CD14-positive monocyte (primary cell): ENCODE data around the gene OR6Q1. TPM values are rescaled to one million over a fixed set of nuclear protein-coding genes. Genes with fewer than 3 reads are reported as not detected.

ENCODE experiments used
- DNase-seq, 3 donors: peaks; one replicate each; pipeline ENCODE4 v3.0.0-alpha.2; 2011 to 2022
- H2AFZ ChIP-seq: 2 replicates; pipeline ENCODE4 v1.6.0; 2012; ENCODE audit warnings: mild to moderate bottlenecking, low read depth, low read length, inconsistent platforms; ENCODE audit not compliant: insufficient read depth, poor library complexity, severe bottlenecking
- H3K27ac ChIP-seq, 2 donors: 1 replicate in 1 of 2; 2 replicates in 1 of 2; pipeline ENCODE4 v1.5.1; 2012 to 2013; ENCODE audit warnings: low read length in 2 of 2, control low read depth in 1 of 2, inconsistent platforms in 1 of 2, low read depth in 1 of 2, mild to moderate bottlenecking in 1 of 2
- H3K27me3 ChIP-seq, 2 donors: one replicate each; pipeline versions ENCODE4 v1.6.0 to v1.6.1; 2011 to 2013; ENCODE audit warnings: low read length in 2 of 2; ENCODE audit not compliant: control insufficient read depth in 2 of 2, insufficient read depth in 2 of 2
- H3K36me3 ChIP-seq, 2 donors: replicated peaks in 1 of 2; 1 replicate in 1 of 2; 2 replicates in 1 of 2; pipeline versions ENCODE4 v1.5.1 to v1.6.1; 2012 to 2013; ENCODE audit warnings: low read length in 2 of 2, control low read depth in 1 of 2, inconsistent platforms in 1 of 2, mild to moderate bottlenecking in 1 of 2; ENCODE audit not compliant: insufficient read depth in 2 of 2, control insufficient read depth in 1 of 2
- H3K4me1 ChIP-seq, 2 donors: 1 replicate in 1 of 2; 2 replicates in 1 of 2; pipeline versions ENCODE4 v1.5.1 to v1.6.1; 2012 to 2013; ENCODE audit warnings: low read length in 2 of 2, control low read depth in 1 of 2, inconsistent platforms in 1 of 2, mild to moderate bottlenecking in 1 of 2, moderate library complexity in 1 of 2; ENCODE audit not compliant: insufficient read depth in 2 of 2, control insufficient read depth in 1 of 2
- H3K4me2 ChIP-seq: replicated peaks from 2 replicates; pipeline ENCODE3; 2012; ENCODE audit warnings: low read length, moderate library complexity, mild to moderate bottlenecking; ENCODE audit not compliant: poor library complexity, severe bottlenecking; ENCODE audit errors: extremely low read depth
- H3K4me3 ChIP-seq, 3 experiments: fragments of 200-600 bp in 1 of 3; sonication (generic) in 1 of 3; replicated peaks in 1 of 3; 1 replicate in 2 of 3; 2 replicates in 1 of 3; pipeline ENCODE4 v1.5.1; 2011 to 2013; ENCODE audit warnings: low read length in 3 of 3, mild to moderate bottlenecking in 3 of 3, control low read depth in 2 of 3, low read depth in 2 of 3, inconsistent platforms in 1 of 3, moderate library complexity in 1 of 3
- H3K79me2 ChIP-seq: 2 replicates; pipeline ENCODE4 v1.6.0; 2012; ENCODE audit warnings: mild to moderate bottlenecking, control low read depth, inconsistent platforms, low read length, moderate library complexity; ENCODE audit not compliant: insufficient read depth
- H3K9ac ChIP-seq: 2 replicates; pipeline ENCODE4 v1.6.0; 2017; ENCODE audit warnings: low read length, mild to moderate bottlenecking; ENCODE audit not compliant: insufficient read depth, poor library complexity, severe bottlenecking
- H3K9me3 ChIP-seq, 2 donors: replicated peaks in 1 of 2; 1 replicate in 1 of 2; 2 replicates in 1 of 2; pipeline versions ENCODE4 v1.5.1 to v1.6.1; 2012 to 2013; ENCODE audit warnings: low read length in 2 of 2, control low read depth in 1 of 2; ENCODE audit not compliant: control insufficient read depth in 1 of 2, insufficient read depth in 1 of 2
- H4K20me1 ChIP-seq: 2 replicates; pipeline ENCODE4 v1.6.0; 2012; ENCODE audit warnings: mild to moderate bottlenecking, low read length, control low read depth, moderate library complexity; ENCODE audit not compliant: insufficient read depth
- H3K27ac Mint-ChIP-seq, 7 donors: one replicate each; pipeline ENCODE4 v1.8.0; 2020; ENCODE audit warnings: mild to moderate bottlenecking in 7 of 7, mixed read lengths in 7 of 7, moderate library complexity in 6 of 7, inconsistent platforms in 2 of 7
- H3K27me3 Mint-ChIP-seq, 3 donors: one replicate each; pipeline ENCODE4 v1.8.0; 2021 to 2022; ENCODE audit warnings: low read depth in 3 of 3, mild to moderate bottlenecking in 3 of 3, mixed read lengths in 3 of 3, moderate library complexity in 3 of 3, inconsistent platforms in 1 of 3
- H3K36me3 Mint-ChIP-seq, 2 donors: one replicate each; pipeline ENCODE4 v1.8.0; 2020; ENCODE audit warnings: mixed read lengths in 2 of 2, inconsistent platforms in 1 of 2, mild to moderate bottlenecking in 1 of 2
- H3K4me1 Mint-ChIP-seq: one replicate; pipeline ENCODE4 v1.8.0; 2020; ENCODE audit warnings: mild to moderate bottlenecking, mixed read lengths
- H3K4me3 Mint-ChIP-seq, 2 donors: one replicate each; pipeline ENCODE4 v1.8.0; 2020; ENCODE audit warnings: mild to moderate bottlenecking in 2 of 2, mixed read lengths in 2 of 2, moderate library complexity in 1 of 2
- H3K9me3 Mint-ChIP-seq, 7 donors: one replicate each; pipeline ENCODE4 v1.8.0; 2020 to 2022; ENCODE audit warnings: mixed read lengths in 7 of 7, mild to moderate bottlenecking in 6 of 7, moderate library complexity in 6 of 7, inconsistent platforms in 2 of 7
- WGBS: methylation state at CpG from one replicate; pipeline ENCODE4 v1.1.5; 2013; ENCODE audit warnings: missing lambda C conversion rate; ENCODE audit not compliant: insufficient coverage; 5-methylcytosine and 5-hydroxymethylcytosine counted together
- intact Hi-C, 2 donors: fragments of 100-400 bp; cut with micrococcal nuclease; formaldehyde crosslinking; loops; one replicate each; pipeline versions ENCODE4 v1.15.0 to v1.15.1; 2023
- polyA plus RNA-seq, 3 donors: library from polyadenylated mRNA; depleted of rRNA in 1 of 3; unstranded in 2 of 3; stranded (reverse) in 1 of 3; fragments of 300-500 nt in 2 of 3; fragments of >200 nt in 1 of 3; fragmentation: Illumina TruSeq in 2 of 3; gene quantifications; 1 replicate in 2 of 3; 2 replicates in 1 of 3; pipeline ENCODE4 v1.2.3, GENCODE V29; 2012 to 2021
- TF ChIP-seq, protein P1 (sequence below): fragments of 200-600 bp; IDR thresholded peaks from one replicate; pipeline ENCODE4 v1.8.0; 2022; ENCODE audit warnings: antibody characterized with exemption, mild to moderate bottlenecking

Gene OR6Q1
- polyA plus RNA-seq, 3 donors, result not detected

GRCh38 chr11:58028687-58029411 is 1.9 kb upstream of the OR6Q1 start:
- intact Hi-C loops, result no loop called here
- H3K27ac ChIP-seq, result no peak overlapping the region
- Mint-ChIP-seq H3K4me1 (no peaks in the 10 kb centered on the region), H3K36me3 (no peaks in the 10 kb centered on the region), H3K27me3 (peaks cover 0 to 4% (median 0%) of the 10 kb centered on the region in 3 donors), H3K9me3 (peaks cover 0 to 10% (median 4%) of the 10 kb centered on the region in 7 donors), H3K27ac (peak overlapping the region in 1 of 7 donors; percentile 46), H3K4me3 (no peak overlapping the region)
- peak in 2 of 3 donors; percentile 1 to 51 for DNase-seq
- no peak overlapping the region for H3K4me3 ChIP-seq
- TF ChIP-seq, protein P1, sequence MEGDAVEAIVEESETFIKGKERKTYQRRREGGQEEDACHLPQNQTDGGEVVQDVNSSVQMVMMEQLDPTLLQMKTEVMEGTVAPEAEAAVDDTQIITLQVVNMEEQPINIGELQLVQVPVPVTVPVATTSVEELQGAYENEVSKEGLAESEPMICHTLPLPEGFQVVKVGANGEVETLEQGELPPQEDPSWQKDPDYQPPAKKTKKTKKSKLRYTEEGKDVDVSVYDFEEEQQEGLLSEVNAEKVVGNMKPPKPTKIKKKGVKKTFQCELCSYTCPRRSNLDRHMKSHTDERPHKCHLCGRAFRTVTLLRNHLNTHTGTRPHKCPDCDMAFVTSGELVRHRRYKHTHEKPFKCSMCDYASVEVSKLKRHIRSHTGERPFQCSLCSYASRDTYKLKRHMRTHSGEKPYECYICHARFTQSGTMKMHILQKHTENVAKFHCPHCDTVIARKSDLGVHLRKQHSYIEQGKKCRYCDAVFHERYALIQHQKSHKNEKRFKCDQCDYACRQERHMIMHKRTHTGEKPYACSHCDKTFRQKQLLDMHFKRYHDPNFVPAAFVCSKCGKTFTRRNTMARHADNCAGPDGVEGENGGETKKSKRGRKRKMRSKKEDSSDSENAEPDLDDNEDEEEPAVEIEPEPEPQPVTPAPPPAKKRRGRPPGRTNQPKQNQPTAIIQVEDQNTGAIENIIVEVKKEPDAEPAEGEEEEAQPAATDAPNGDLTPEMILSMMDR, result no peak
- no peaks in the 10 kb centered on the region for H3K36me3 ChIP-seq
- 45% methylated on average over 3 of the region's 6 CpGs for WGBS
- no peak overlapping the region for H3K9ac ChIP-seq
- no peaks in the 10 kb centered on the region for H3K4me1 ChIP-seq
- H3K4me2 ChIP-seq, result no peak overlapping the region
- no peaks in the 10 kb centered on the region for H3K27me3 ChIP-seq
- H2AFZ ChIP-seq, result no peak overlapping the region
- H4K20me1 ChIP-seq, result no peaks in the 10 kb centered on the region
- peaks cover 0 to 6% of the 10 kb centered on the region in 2 donors for H3K9me3 ChIP-seq
- no peaks in the 10 kb centered on the region for H3K79me2 ChIP-seq

DNA sequence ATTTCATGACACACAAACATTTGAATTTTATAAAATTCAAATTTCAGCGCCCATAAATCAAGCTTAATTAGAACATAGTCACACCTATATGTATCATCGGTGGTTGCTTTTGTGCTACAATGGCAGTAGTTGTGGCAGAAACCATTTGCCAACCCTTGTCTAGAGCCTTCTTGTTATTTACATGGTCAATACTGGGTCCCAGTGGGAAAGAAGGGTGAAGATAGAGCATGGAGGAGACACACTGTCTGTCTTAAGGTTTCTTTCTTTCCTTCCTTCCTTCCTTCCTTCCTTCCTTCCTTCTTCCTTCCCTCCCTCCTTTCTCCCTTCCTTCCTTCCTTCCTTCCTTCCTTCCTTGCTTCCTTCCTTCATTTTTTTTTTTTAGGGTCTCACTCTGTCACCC is 3.7 kb downstream of the OR6Q1 start:
- TF ChIP-seq, protein P1, result no peak
- no peaks in the 10 kb centered on the region for H4K20me1 ChIP-seq
- no peaks in the 10 kb centered on the region for H3K79me2 ChIP-seq
- WGBS, result no CpG with 5 or more reads among the region's 2 CpGs
- H3K9ac ChIP-seq, result no peak overlapping the region
- no peaks in the 10 kb centered on the region for H3K27me3 ChIP-seq
- intact Hi-C loops, result no loop called here
- H3K27ac Mint-ChIP-seq, result peak overlapping the region in 1 of 7 donors; percentile 25
- no peak overlapping the region for H3K4me3 ChIP-seq
- H3K4me1 ChIP-seq, result no peaks in the 10 kb centered on the region
- H3K9me3 Mint-ChIP-seq, result peaks cover 2 to 19% (median 9%) of the 10 kb centered on the region in 7 donors
- no peak overlapping the region for H3K4me2 ChIP-seq
- no peaks in the 10 kb centered on the region for H3K36me3 Mint-ChIP-seq
- H2AFZ ChIP-seq, result no peak overlapping the region
- no peaks in the 10 kb centered on the region for H3K4me1 Mint-ChIP-seq
- H3K9me3 ChIP-seq, result peaks cover 6 to 10% of the 10 kb centered on the region in 2 donors
- DNase-seq, result no peak
- no peaks in the 10 kb centered on the region for H3K36me3 ChIP-seq
- H3K4me3 Mint-ChIP-seq, result no peak overlapping the region
- H3K27ac ChIP-seq, result no peak overlapping the region
- peaks cover 0 to 2% (median 0%) of the 10 kb centered on the region in 3 donors for H3K27me3 Mint-ChIP-seq
